WI38 (cell line): ENCODE measurements around the gene TPM1.

Source experiments
- H3K4me3 ChIP-seq: 2 replicates; pipeline ENCODE4 v1.5.1; 2011; ENCODE audit warnings: low read depth, mild to moderate bottlenecking, control low read depth, low read length
- TF ChIP-seq, protein P1 (sequence below): IDR thresholded peaks from 2 replicates; pipeline ENCODE4 v1.5.1; 2012; ENCODE audit warnings: low read depth, mild to moderate bottlenecking, control low read depth, low read length

TPM1 gene

DNA sequence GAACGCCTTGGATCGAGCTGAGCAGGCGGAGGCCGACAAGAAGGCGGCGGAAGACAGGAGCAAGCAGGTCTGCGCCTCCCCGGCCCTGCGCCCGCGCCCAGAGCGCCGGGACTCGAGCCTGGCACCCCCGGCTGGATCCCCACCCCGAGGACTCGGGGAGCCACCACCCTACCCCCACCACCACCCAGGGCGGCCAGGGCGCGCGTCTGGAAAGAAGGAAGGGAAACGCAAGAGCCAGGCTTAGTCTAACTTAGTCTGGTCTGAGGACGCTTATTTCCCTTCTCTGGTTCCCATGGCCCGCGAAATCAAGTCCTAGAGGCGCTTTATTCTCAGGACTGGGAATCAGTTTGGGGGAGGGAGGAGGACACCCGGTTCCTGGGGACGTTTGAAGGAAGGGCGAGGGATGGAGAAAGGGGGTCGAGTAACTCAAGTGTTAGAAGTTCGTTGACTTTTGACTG is 359 bp downstream of the TPM1 start:
- TF ChIP-seq, protein P1, sequence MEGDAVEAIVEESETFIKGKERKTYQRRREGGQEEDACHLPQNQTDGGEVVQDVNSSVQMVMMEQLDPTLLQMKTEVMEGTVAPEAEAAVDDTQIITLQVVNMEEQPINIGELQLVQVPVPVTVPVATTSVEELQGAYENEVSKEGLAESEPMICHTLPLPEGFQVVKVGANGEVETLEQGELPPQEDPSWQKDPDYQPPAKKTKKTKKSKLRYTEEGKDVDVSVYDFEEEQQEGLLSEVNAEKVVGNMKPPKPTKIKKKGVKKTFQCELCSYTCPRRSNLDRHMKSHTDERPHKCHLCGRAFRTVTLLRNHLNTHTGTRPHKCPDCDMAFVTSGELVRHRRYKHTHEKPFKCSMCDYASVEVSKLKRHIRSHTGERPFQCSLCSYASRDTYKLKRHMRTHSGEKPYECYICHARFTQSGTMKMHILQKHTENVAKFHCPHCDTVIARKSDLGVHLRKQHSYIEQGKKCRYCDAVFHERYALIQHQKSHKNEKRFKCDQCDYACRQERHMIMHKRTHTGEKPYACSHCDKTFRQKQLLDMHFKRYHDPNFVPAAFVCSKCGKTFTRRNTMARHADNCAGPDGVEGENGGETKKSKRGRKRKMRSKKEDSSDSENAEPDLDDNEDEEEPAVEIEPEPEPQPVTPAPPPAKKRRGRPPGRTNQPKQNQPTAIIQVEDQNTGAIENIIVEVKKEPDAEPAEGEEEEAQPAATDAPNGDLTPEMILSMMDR = no peak

GRCh38 chr15:63043335-63044076 is 959 bp downstream of the TPM1 start:
- TF ChIP-seq, protein P1 = no peak
- peak overlapping the region; percentile 97 for H3K4me3 ChIP-seq

More for the DNA sequence above, 359 bp downstream of the TPM1 start:
- peak overlapping the region; percentile 97 for H3K4me3 ChIP-seq

- TF ChIP-seq, protein P1 = no peak
Measured at GRCh38 chr15:63044077-63044644, 1.6 kb downstream of the TPM1 start.

GRCh38 chr15:63044645-63045464 is 2.3 kb downstream of the TPM1 start:
- TF ChIP-seq, protein P1 = no peak
- H3K4me3 ChIP-seq = peak overlapping the region; percentile 97

More at GRCh38 chr15:63044077-63044644, 1.6 kb downstream of the TPM1 start:
- peak overlapping the region; percentile 97 for H3K4me3 ChIP-seq

- peak overlapping the region; percentile 97 for H3K4me3 ChIP-seq
- TF ChIP-seq, protein P1 = no peak
Measured at GRCh38 chr15:63045465-63045840, 2.9 kb downstream of the TPM1 start.

- H3K4me3 ChIP-seq = peak overlapping the region; percentile 97
- TF ChIP-seq, protein P1 = no peak
Measured at GRCh38 chr15:63045879-63046278, 3.3 kb downstream of the TPM1 start.
